ENCODE measurements around the gene MYD88. TPM values are rescaled to one million over a fixed set of nuclear protein-coding genes. Genes with fewer than 3 reads are reported as not detected.
A peak's percentile ranks its signal among the peaks of the same experiment; 100 is the strongest.

Gene MYD88
- polyA plus RNA-seq, 1 donor from 2014 or later = 0.14 TPM

DNA sequence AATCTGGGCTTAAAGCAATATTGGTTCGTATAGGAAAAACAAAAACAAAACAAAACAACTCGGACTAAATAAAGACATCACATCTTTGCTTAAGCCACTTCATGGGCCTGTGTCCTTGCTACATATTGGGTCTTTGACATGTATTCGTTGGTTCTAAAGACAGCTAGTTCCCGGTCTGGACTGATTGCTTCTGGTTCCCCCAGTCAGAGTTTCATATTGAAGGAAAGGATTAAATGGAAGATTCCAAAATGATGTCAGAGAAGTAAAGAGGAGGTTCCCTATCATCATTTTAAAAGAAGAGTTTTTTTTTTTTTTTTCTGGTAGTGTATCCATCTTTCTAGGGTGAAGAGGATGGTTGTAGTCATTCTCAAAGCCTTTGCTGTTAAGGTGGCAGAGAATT is 29.1 kb downstream of the MYD88 start:
- Histone ChIP-seq H3K79me2 (replicated peaks; ENCODE audit: insufficient read depth, low read length) (peaks cover 54% of the 10 kb centered on the region), H3K9me2 (ENCODE audit: insufficient read depth, low read length) (no peaks in the 10 kb centered on the region), H3K4me2 (ENCODE audit: low read length) (no peak overlapping the region), H3K9ac (ENCODE audit: low read length) (no peak overlapping the region), H3K9me3 (ENCODE audit: low read length) (no peaks in the 10 kb centered on the region), H3K4me3 (ENCODE audit: low read length) (peak overlapping the region; percentile 98), H3K27me3 (ENCODE audit: insufficient read depth, low read depth, low read length) (no peaks in the 10 kb centered on the region), H2AFZ (ENCODE audit: low read depth, low read length) (no peak overlapping the region), H3F3A (ENCODE audit: insufficient read depth, low read length, poor library complexity, severe bottlenecking) (no peaks in the 10 kb centered on the region), H3K27ac (ENCODE audit: low read length) (no peak overlapping the region), H3K36me3 (ENCODE audit: insufficient read depth, low read length) (no peaks in the 10 kb centered on the region), H4K20me1 (ENCODE audit: insufficient read depth) (no peaks in the 10 kb centered on the region)
- TF ChIP-seq SMC3 (conservative IDR thresholded peaks at IDR 0.05; ENCODE audit: poor library complexity) = no peak
- no peak for TF ChIP-seq EP300 (conservative IDR thresholded peaks at IDR 0.05; ENCODE audit: poor library complexity, severe bottlenecking)
- no peak for TF ChIP-seq TAF1 (IDR thresholded peaks at IDR 0.05; ENCODE audit: low read depth)
- no peak for TF ChIP-seq POLR2AphosphoS5 (IDR thresholded peaks at IDR 0.05)
- no peak for TF ChIP-seq RAD21 (conservative IDR thresholded peaks at IDR 0.05)
- no peak for TF ChIP-seq MXI1 (conservative IDR thresholded peaks at IDR 0.05; ENCODE audit: poor library complexity, severe bottlenecking)

DNA sequence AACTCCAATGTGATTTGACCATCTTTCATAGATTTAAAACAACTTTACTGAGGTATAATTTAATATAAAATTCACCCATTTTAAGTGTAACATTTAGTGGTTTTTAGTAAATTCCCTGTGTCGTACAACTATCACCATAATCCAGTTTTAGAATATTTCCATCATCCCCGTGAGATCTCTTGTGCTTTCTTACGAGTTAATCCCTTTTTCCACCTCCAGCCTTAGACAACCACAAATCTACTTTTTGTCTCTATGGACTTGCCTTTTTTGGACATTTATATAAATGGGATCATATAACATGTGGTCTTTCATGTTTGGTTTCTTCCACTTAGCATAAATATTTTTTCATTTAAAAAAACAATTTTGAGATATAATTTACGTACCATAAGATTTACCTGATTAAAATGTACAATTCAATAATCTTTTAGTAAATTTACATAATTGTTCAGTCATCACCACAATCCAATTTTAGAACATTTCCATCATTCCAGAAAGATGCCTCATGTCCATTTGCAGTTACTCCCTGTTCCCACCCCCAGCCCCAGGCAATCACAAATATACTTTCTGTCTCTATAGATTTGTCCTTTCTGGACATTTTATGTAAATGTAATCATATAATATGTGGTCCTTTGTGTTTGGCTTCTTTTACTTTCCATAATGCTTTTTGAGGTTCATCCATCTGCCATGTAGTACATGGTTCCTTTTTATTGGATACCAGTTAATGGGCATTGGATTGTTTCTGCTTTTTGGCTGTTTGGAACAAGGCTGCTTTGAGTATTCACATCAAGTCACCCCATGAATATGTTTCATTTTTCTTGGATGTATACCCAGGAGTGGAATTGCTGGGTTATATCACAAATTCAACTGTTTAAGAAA is 29.9 kb downstream of the MYD88 start:
- Histone ChIP-seq H3K27ac (ENCODE audit: low read length) (no peak overlapping the region), H3K9ac (ENCODE audit: low read length) (no peak overlapping the region), H3K4me3 (ENCODE audit: low read length) (peak overlapping the region; percentile 98), H3K36me3 (ENCODE audit: insufficient read depth, low read length) (no peaks in the 10 kb centered on the region), H3F3A (ENCODE audit: insufficient read depth, low read length, poor library complexity, severe bottlenecking) (no peaks in the 10 kb centered on the region), H3K9me2 (ENCODE audit: insufficient read depth, low read length) (no peaks in the 10 kb centered on the region), H3K79me2 (replicated peaks; ENCODE audit: insufficient read depth, low read length) (peaks cover 62% of the 10 kb centered on the region), H4K20me1 (ENCODE audit: insufficient read depth) (no peaks in the 10 kb centered on the region), H2AFZ (ENCODE audit: low read depth, low read length) (no peak overlapping the region), H3K9me3 (ENCODE audit: low read length) (no peaks in the 10 kb centered on the region), H3K27me3 (ENCODE audit: insufficient read depth, low read depth, low read length) (no peaks in the 10 kb centered on the region), H3K4me2 (ENCODE audit: low read length) (no peak overlapping the region)
- TF ChIP-seq RAD21 (conservative IDR thresholded peaks at IDR 0.05) (no peak), POLR2AphosphoS5 (IDR thresholded peaks at IDR 0.05) (no peak), MXI1 (conservative IDR thresholded peaks at IDR 0.05; ENCODE audit: poor library complexity, severe bottlenecking) (no peak), EP300 (conservative IDR thresholded peaks at IDR 0.05; ENCODE audit: poor library complexity, severe bottlenecking) (no peak), EZH2 (IDR thresholded peaks at IDR 0.05; ENCODE audit: borderline replicate concordance, insufficient read depth, low read length, poor library complexity, severe bottlenecking) (no peak), SMC3 (conservative IDR thresholded peaks at IDR 0.05; ENCODE audit: poor library complexity) (no peak), TAF1 (IDR thresholded peaks at IDR 0.05; ENCODE audit: low read depth) (no peak)
- TF ChIP-seq, protein P1, sequence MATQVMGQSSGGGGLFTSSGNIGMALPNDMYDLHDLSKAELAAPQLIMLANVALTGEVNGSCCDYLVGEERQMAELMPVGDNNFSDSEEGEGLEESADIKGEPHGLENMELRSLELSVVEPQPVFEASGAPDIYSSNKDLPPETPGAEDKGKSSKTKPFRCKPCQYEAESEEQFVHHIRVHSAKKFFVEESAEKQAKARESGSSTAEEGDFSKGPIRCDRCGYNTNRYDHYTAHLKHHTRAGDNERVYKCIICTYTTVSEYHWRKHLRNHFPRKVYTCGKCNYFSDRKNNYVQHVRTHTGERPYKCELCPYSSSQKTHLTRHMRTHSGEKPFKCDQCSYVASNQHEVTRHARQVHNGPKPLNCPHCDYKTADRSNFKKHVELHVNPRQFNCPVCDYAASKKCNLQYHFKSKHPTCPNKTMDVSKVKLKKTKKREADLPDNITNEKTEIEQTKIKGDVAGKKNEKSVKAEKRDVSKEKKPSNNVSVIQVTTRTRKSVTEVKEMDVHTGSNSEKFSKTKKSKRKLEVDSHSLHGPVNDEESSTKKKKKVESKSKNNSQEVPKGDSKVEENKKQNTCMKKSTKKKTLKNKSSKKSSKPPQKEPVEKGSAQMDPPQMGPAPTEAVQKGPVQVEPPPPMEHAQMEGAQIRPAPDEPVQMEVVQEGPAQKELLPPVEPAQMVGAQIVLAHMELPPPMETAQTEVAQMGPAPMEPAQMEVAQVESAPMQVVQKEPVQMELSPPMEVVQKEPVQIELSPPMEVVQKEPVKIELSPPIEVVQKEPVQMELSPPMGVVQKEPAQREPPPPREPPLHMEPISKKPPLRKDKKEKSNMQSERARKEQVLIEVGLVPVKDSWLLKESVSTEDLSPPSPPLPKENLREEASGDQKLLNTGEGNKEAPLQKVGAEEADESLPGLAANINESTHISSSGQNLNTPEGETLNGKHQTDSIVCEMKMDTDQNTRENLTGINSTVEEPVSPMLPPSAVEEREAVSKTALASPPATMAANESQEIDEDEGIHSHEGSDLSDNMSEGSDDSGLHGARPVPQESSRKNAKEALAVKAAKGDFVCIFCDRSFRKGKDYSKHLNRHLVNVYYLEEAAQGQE (IDR thresholded peaks at IDR 0.05; ENCODE audit: borderline replicate concordance) = no peak
- TF ChIP-seq, protein P2, sequence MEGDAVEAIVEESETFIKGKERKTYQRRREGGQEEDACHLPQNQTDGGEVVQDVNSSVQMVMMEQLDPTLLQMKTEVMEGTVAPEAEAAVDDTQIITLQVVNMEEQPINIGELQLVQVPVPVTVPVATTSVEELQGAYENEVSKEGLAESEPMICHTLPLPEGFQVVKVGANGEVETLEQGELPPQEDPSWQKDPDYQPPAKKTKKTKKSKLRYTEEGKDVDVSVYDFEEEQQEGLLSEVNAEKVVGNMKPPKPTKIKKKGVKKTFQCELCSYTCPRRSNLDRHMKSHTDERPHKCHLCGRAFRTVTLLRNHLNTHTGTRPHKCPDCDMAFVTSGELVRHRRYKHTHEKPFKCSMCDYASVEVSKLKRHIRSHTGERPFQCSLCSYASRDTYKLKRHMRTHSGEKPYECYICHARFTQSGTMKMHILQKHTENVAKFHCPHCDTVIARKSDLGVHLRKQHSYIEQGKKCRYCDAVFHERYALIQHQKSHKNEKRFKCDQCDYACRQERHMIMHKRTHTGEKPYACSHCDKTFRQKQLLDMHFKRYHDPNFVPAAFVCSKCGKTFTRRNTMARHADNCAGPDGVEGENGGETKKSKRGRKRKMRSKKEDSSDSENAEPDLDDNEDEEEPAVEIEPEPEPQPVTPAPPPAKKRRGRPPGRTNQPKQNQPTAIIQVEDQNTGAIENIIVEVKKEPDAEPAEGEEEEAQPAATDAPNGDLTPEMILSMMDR (IDR thresholded peaks at IDR 0.05; ENCODE audit: poor library complexity, severe bottlenecking) = no peak

Measured in neural cell (in vitro differentiated cells).